Astrocyte of the spinal cord (primary cell): Measurements from ENCODE around the gene GIMAP6.
"Not testable (repeated sequence)": the region's sequence is repeated elsewhere in the genome, so short reads cannot be mapped to it uniquely, and the experiment has no call there.

ENCODE experiments used
- DNase-seq: peaks from one replicate; pipeline ENCODE4 v3.0.0; 2011; ENCODE audit warnings: low read depth, low spot score
- H3K4me3 ChIP-seq: 2 replicates; pipeline ENCODE4 v1.5.1; 2011; ENCODE audit warnings: low read depth, mild to moderate bottlenecking, low read length, moderate library complexity
- CTCF ChIP-seq: IDR thresholded peaks from 2 replicates; pipeline ENCODE4 v1.5.1; 2012; ENCODE audit warnings: low read depth, mild to moderate bottlenecking, low read length, inconsistent platforms
- in situ Hi-C: cut with HindIII; loops from 2 replicates; pipeline ENCODE4 v1.10.0; 2017; ENCODE audit warnings: low sequenced_read_pairs

The GIMAP6 gene

GRCh38 chr7:150631866-150632864 is at the start of gene GIMAP6:
Gene GIMAP6 (minus strand): TSS chr7:150632385. CDS start chr7:150630142, 2,243 bp downstream.
- no peak for DNase-seq
- in situ Hi-C loops: no loop called here
- no peak within 1 kb of the TSS for H3K4me3 ChIP-seq
- TF ChIP-seq CTCF: no peak

- DNase-seq, in situ Hi-C loops: not testable (repeated sequence)
Measured at GRCh38 chr7:150680364-150680763, 48.2 kb upstream of the GIMAP6 start.

GRCh38 chr7:150678601-150679000 is 46.4 kb upstream of the GIMAP6 start:
- H3K4me3 ChIP-seq, in situ Hi-C loops, DNase-seq: not testable (repeated sequence)

More at GRCh38 chr7:150680364-150680763, 48.2 kb upstream of the GIMAP6 start:
- H3K4me3 ChIP-seq: not testable (repeated sequence)

- H3K4me3 ChIP-seq, DNase-seq, in situ Hi-C loops: not testable (repeated sequence)
Measured at GRCh38 chr7:150676854-150677253, 44.7 kb upstream of the GIMAP6 start.

GRCh38 chr7:150676276-150676675 is 44.1 kb upstream of the GIMAP6 start:
- DNase-seq, in situ Hi-C loops, H3K4me3 ChIP-seq: not testable (repeated sequence)

GRCh38 chr7:150675714-150676113 is 43.5 kb upstream of the GIMAP6 start:
- in situ Hi-C loops: no loop called here
- H3K4me3 ChIP-seq: no peak overlapping the region
- no peak for DNase-seq
- no peak for TF ChIP-seq CTCF

GRCh38 chr7:150671798-150672585 is 39.8 kb upstream of the GIMAP6 start:
- DNase-seq, in situ Hi-C loops, H3K4me3 ChIP-seq: not testable (repeated sequence)

GRCh38 chr7:150668977-150669376 is 36.8 kb upstream of the GIMAP6 start:
- no peak overlapping the region for H3K4me3 ChIP-seq
- in situ Hi-C loops: no loop called here
- no peak for DNase-seq
- TF ChIP-seq CTCF: no peak

GRCh38 chr7:150668472-150668911 is 36.3 kb upstream of the GIMAP6 start:
- no peak overlapping the region for H3K4me3 ChIP-seq
- TF ChIP-seq CTCF: no peak
- no peak for DNase-seq
- in situ Hi-C loops: no loop called here
